Urinary bladder (tissue), 4 donors: Measurements from ENCODE around the gene FEN1. TPM values are rescaled to one million over a fixed set of nuclear protein-coding genes. Genes with fewer than 3 reads are reported as not detected.

ENCODE experiments used
- DNase-seq: peaks from one replicate; pipeline ENCODE4 v3.0.0-alpha.2; 2015; ENCODE audit errors: extremely low spot score
- H3K27ac ChIP-seq: one replicate; pipeline ENCODE4 v1.5.1; 2013; ENCODE audit warnings: low read depth, mild to moderate bottlenecking, moderate library complexity
- H3K36me3 ChIP-seq: one replicate; pipeline ENCODE4 v1.6.1; 2013; ENCODE audit warnings: mild to moderate bottlenecking, moderate library complexity; ENCODE audit not compliant: insufficient read depth
- H3K4me1 ChIP-seq: one replicate; pipeline ENCODE4 v1.6.1; 2013; ENCODE audit warnings: mild to moderate bottlenecking, moderate library complexity; ENCODE audit not compliant: insufficient read depth
- H3K4me3 ChIP-seq: one replicate; pipeline ENCODE4 v1.5.1; 2013; ENCODE audit warnings: low read depth, low read length
- WGBS: extraction: QIAGEN DNeasy Blood & Tissue Kit; methylation state at CpG from one replicate; pipeline ENCODE4 v1.1.7; 2013; 5-methylcytosine and 5-hydroxymethylcytosine counted together
- polyA plus RNA-seq: library from polyadenylated mRNA; stranded (reverse); fragments of 200-250 nt; gene quantifications from one replicate; pipeline ENCODE4 v1.2.3, GENCODE V29; 2013
- total RNA-seq: library from RNA; depleted of rRNA; stranded (reverse); fragments of >200 nt; gene quantifications from one replicate; pipeline ENCODE4 v1.2.3, GENCODE V29; 2014
- donor health status: healthy with polysubstance abuse.
- donor health status: healthy.

The FEN1 gene
- total RNA-seq (13.1 TPM), polyA plus RNA-seq (9.6 TPM)

GRCh38 chr11:61792310-61793082 lies at the start of gene FEN1, which contains the start of gene TMEM258:
Gene FEN1, plus strand, starts transcription at chr11:61792911. Its CDS starts 2,451 bp downstream, at chr11:61795362.
Gene TMEM258, minus strand, starts transcription at chr11:61792599. Its CDS starts 41 bp downstream, at chr11:61792558.
- Histone ChIP-seq H3K27ac (peak within 1 kb of the TSS; percentile 82), H3K36me3 (peaks cover 9% of the 10 kb centered on the region), H3K4me1 (no peaks in the 10 kb centered on the region), H3K4me3 (peak within 1 kb of the TSS; percentile 66)
- WGBS = under 1% methylated on average over 61 of the region's 61 CpGs
- DNase-seq = peak; percentile 90

- no peak overlapping the region for H3K27ac ChIP-seq
- no peak overlapping the region for H3K4me3 ChIP-seq
- WGBS = 93% methylated on average over 42 of the region's 42 CpGs
- H3K4me1 ChIP-seq = no peaks in the 10 kb centered on the region
- DNase-seq = no peak
- H3K36me3 ChIP-seq = no peaks in the 10 kb centered on the region
These were observed 49.1 kb upstream of the FEN1 start for GRCh38 chr11:61743486-61744095.

GRCh38 chr11:61744181-61744580 lies 48.5 kb upstream of the FEN1 start:
- WGBS = 90% methylated on average over 20 of the region's 20 CpGs
- Histone ChIP-seq H3K4me1 (no peaks in the 10 kb centered on the region), H3K36me3 (no peaks in the 10 kb centered on the region), H3K27ac (no peak overlapping the region), H3K4me3 (no peak overlapping the region)
- no peak for DNase-seq

GRCh38 chr11:61744609-61745156 lies 48.0 kb upstream of the FEN1 start:
- Histone ChIP-seq H3K36me3 (no peaks in the 10 kb centered on the region), H3K27ac (no peak overlapping the region), H3K4me1 (no peaks in the 10 kb centered on the region), H3K4me3 (no peak overlapping the region)
- WGBS = 90% methylated on average over 10 of the region's 10 CpGs
- DNase-seq = no peak

GRCh38 chr11:61745781-61746441 lies 46.8 kb upstream of the FEN1 start:
- no peak for DNase-seq
- H3K36me3 ChIP-seq = no peaks in the 10 kb centered on the region
- no peak overlapping the region for H3K27ac ChIP-seq
- H3K4me3 ChIP-seq = no peak overlapping the region
- H3K4me1 ChIP-seq = no peaks in the 10 kb centered on the region
- WGBS = 57% methylated on average over 15 of the region's 15 CpGs

GRCh38 chr11:61746442-61747191 lies 46.1 kb upstream of the FEN1 start:
- 80% methylated on average over 19 of the region's 19 CpGs for WGBS
- H3K36me3 ChIP-seq = no peaks in the 10 kb centered on the region
- no peak overlapping the region for H3K4me3 ChIP-seq

GRCh38 chr11:61747192-61747966 lies 45.3 kb upstream of the FEN1 start:
- Histone ChIP-seq H3K36me3 (no peaks in the 10 kb centered on the region), H3K4me1 (no peaks in the 10 kb centered on the region), H3K4me3 (no peak overlapping the region), H3K27ac (no peak overlapping the region)
- WGBS = 73% methylated on average over 19 of the region's 19 CpGs
- no peak for DNase-seq

More at GRCh38 chr11:61746442-61747191, 46.1 kb upstream of the FEN1 start:
- no peak for DNase-seq
- Histone ChIP-seq H3K4me1 (no peaks in the 10 kb centered on the region), H3K27ac (no peak overlapping the region)

- Histone ChIP-seq H3K4me3 (no peak overlapping the region), H3K36me3 (no peaks in the 10 kb centered on the region), H3K27ac (no peak overlapping the region), H3K4me1 (no peaks in the 10 kb centered on the region)
- DNase-seq = no peak
- 56% methylated on average over 3 of the region's 3 CpGs for WGBS
These were observed 44.8 kb upstream of the FEN1 start for GRCh38 chr11:61747967-61748285.

- no peaks in the 10 kb centered on the region for H3K36me3 ChIP-seq
- 59% methylated on average over 21 of the region's 21 CpGs for WGBS
- no peak overlapping the region for H3K4me3 ChIP-seq
- no peak overlapping the region for H3K27ac ChIP-seq
- H3K4me1 ChIP-seq = no peaks in the 10 kb centered on the region
- no peak for DNase-seq
These were observed 43.0 kb upstream of the FEN1 start for GRCh38 chr11:61749591-61750217.

- Histone ChIP-seq H3K27ac (no peak overlapping the region), H3K36me3 (no peaks in the 10 kb centered on the region), H3K4me1 (no peaks in the 10 kb centered on the region), H3K4me3 (no peak overlapping the region)
- WGBS = 99% methylated on average over 5 of the region's 5 CpGs
- no peak for DNase-seq
These were observed 42.0 kb upstream of the FEN1 start for GRCh38 chr11:61750631-61751273.

- Histone ChIP-seq H3K36me3 (no peaks in the 10 kb centered on the region), H3K4me3 (no peak overlapping the region), H3K27ac (no peak overlapping the region), H3K4me1 (no peaks in the 10 kb centered on the region)
- 90% methylated on average over 14 of the region's 14 CpGs for WGBS
- DNase-seq = no peak
These were observed 41.3 kb upstream of the FEN1 start for GRCh38 chr11:61751384-61751783.
